ENCODE results near the gene CD82. TPM values are rescaled to one million over a fixed set of nuclear protein-coding genes. Genes with fewer than 3 reads are reported as not detected.

The CD82 gene
- total RNA-seq, 3 donors from 2014 or later (not counting 1 experiment from before 2014, with no cell fraction given), result 11.6 to 42.1 (median 13.0) TPM

- Mint-ChIP-seq H3K4me3 (no peak overlapping the region), H3K9me3 (no peaks in the 10 kb centered on the region), H3K27ac (no peak overlapping the region), H3K27me3 (ENCODE audit: low read depth in 2 of 2) (peaks cover 4 to 19% of the 10 kb centered on the region in 2 donors), H3K36me3 (no peaks in the 10 kb centered on the region), H3K4me1 (no peaks in the 10 kb centered on the region)
- no peak for DNase-seq
- H3K36me3 ChIP-seq (ENCODE audit: control insufficient read depth, insufficient read depth, low read length), result no peaks in the 10 kb centered on the region
- H3K9me3 ChIP-seq (ENCODE audit: control insufficient read depth, insufficient read depth, low read length), result no peaks in the 10 kb centered on the region
- no peak overlapping the region for H3K4me3 ChIP-seq (ENCODE audit: low read length)
- no peak for TF ChIP-seq CTCF (IDR thresholded peaks at IDR 0.05)
- no peak for ATAC-seq
- intact Hi-C loops (cut with micrococcal nuclease), result no loop called here
- H3K4me1 ChIP-seq (ENCODE audit: control insufficient read depth, insufficient read depth, low read length), result no peaks in the 10 kb centered on the region
- H3K27me3 ChIP-seq (ENCODE audit: control insufficient read depth, insufficient read depth, low read length), result no peaks in the 10 kb centered on the region
- no peak overlapping the region for H3K27ac ChIP-seq (ENCODE audit: low read length)
- 87% methylated on average over 3 of the region's 4 CpGs for WGBS (ENCODE audit: insufficient coverage)
Observed at GRCh38 chr11:44627165-44627789, 61.8 kb downstream of the CD82 start.

GRCh38 chr11:44627911-44628729, 62.7 kb downstream of the CD82 start:
- TF ChIP-seq CTCF (IDR thresholded peaks at IDR 0.05), result no peak
- no peaks in the 10 kb centered on the region for H3K4me1 ChIP-seq (ENCODE audit: control insufficient read depth, insufficient read depth, low read length)
- no peaks in the 10 kb centered on the region for H3K36me3 ChIP-seq (ENCODE audit: control insufficient read depth, insufficient read depth, low read length)
- H3K4me3 ChIP-seq (ENCODE audit: low read length), result no peak overlapping the region
- intact Hi-C loops (cut with micrococcal nuclease), result no loop called here
- H3K27me3 ChIP-seq (ENCODE audit: control insufficient read depth, insufficient read depth, low read length), result no peaks in the 10 kb centered on the region
- H3K9me3 ChIP-seq (ENCODE audit: control insufficient read depth, insufficient read depth, low read length), result no peaks in the 10 kb centered on the region
- H3K4me3 Mint-ChIP-seq, result no peak overlapping the region
- no peaks in the 10 kb centered on the region for H3K4me1 Mint-ChIP-seq
- no peak overlapping the region for H3K27ac Mint-ChIP-seq
- H3K9me3 Mint-ChIP-seq, result no peaks in the 10 kb centered on the region
- H3K27ac ChIP-seq (ENCODE audit: low read length), result no peak overlapping the region
- DNase-seq (no peak), ATAC-seq (no peak)
- 91% methylated on average over 9 of the region's 9 CpGs for WGBS (ENCODE audit: insufficient coverage)
- H3K27me3 Mint-ChIP-seq (ENCODE audit: low read depth in 2 of 2), result peaks cover 4 to 23% of the 10 kb centered on the region in 2 donors
- no peaks in the 10 kb centered on the region for H3K36me3 Mint-ChIP-seq

- Histone ChIP-seq H3K27ac (ENCODE audit: low read length) (no peak overlapping the region), H3K4me3 (ENCODE audit: low read length) (no peak overlapping the region), H3K36me3 (ENCODE audit: control insufficient read depth, insufficient read depth, low read length) (no peaks in the 10 kb centered on the region), H3K9me3 (ENCODE audit: control insufficient read depth, insufficient read depth, low read length) (no peaks in the 10 kb centered on the region), H3K4me1 (ENCODE audit: control insufficient read depth, insufficient read depth, low read length) (no peaks in the 10 kb centered on the region), H3K27me3 (ENCODE audit: control insufficient read depth, insufficient read depth, low read length) (no peaks in the 10 kb centered on the region)
- no peak overlapping the region for H3K27ac Mint-ChIP-seq
- TF ChIP-seq CTCF (IDR thresholded peaks at IDR 0.05), result no peak
- no peaks in the 10 kb centered on the region for H3K4me1 Mint-ChIP-seq
- ATAC-seq (no peak), DNase-seq (no peak)
- intact Hi-C loops (cut with micrococcal nuclease), result no loop called here
- H3K27me3 Mint-ChIP-seq (ENCODE audit: low read depth in 2 of 2), result peaks cover 6 to 30% of the 10 kb centered on the region in 2 donors
- H3K4me3 Mint-ChIP-seq, result no peak overlapping the region
- H3K36me3 Mint-ChIP-seq, result no peaks in the 10 kb centered on the region
- no peaks in the 10 kb centered on the region for H3K9me3 Mint-ChIP-seq
- WGBS (ENCODE audit: insufficient coverage), result 80% methylated on average over 14 of the region's 14 CpGs
Observed at GRCh38 chr11:44628730-44629700, 63.6 kb downstream of the CD82 start.

Measured in natural killer cell (primary cell).